HEK293 (cell line): ENCODE data around the gene CENPV.

ENCODE experiments used
- ZBTB44 ChIP-seq: fragments of 450-650 bp; IDR thresholded peaks from 2 replicates; pipeline ENCODE4 v1.5.1; 2018; ENCODE audit warnings: missing biosample characterization, mild to moderate bottlenecking, missing genetic modification characterization
- ZNF274 ChIP-seq, 2 experiments: fragments of 200-500 bp in 1 of 2; fragments of 450-650 bp in 1 of 2; sonication (Bioruptor generic) in 1 of 2; formaldehyde crosslinking in 1 of 2; IDR thresholded peaks; 2 replicates each; pipeline versions ENCODE4 v1.5.1 to v1.6.1; 2014 to 2016; ENCODE audit warnings: borderline replicate concordance in 1 of 2, inconsistent platforms in 1 of 2, low read length in 1 of 2, missing biosample characterization in 1 of 2, missing genetic modification characterization in 1 of 2

- no peak for TF ChIP-seq ZBTB44 (tag by site-specific recombination)
- no peak for TF ChIP-seq ZNF274 (IDR thresholded peaks at IDR 0.05; ENCODE audit: low read length)
- TF ChIP-seq ZNF274 (tag by site-specific recombination; IDR thresholded peaks at IDR 0.05; ENCODE audit: borderline replicate concordance) = no peak
Measured at GRCh38 chr17:16300554-16300953, 52.7 kb downstream of the CENPV start.
